T follicular helper cell (primary cell): ENCODE measurements around the gene CFTR.

Source experiments
- DNase-seq: peaks from one replicate; pipeline ENCODE4 v3.0.0-alpha.2; 2020; ENCODE audit warnings: low read depth

Gene CFTR

GRCh38 chr7:117652943-117653680 is 173.3 kb downstream of the CFTR start:
- no peak for DNase-seq

- DNase-seq: no peak
These were observed 175.0 kb downstream of the CFTR start for GRCh38 chr7:117654780-117655179.

- no peak for DNase-seq
These were observed 177.0 kb downstream of the CFTR start for GRCh38 chr7:117656806-117657205.

- no peak for DNase-seq
These were observed 179.7 kb downstream of the CFTR start for GRCh38 chr7:117659531-117660011.

GRCh38 chr7:117661328-117661727 is 181.5 kb downstream of the CFTR start:
- DNase-seq: no peak

GRCh38 chr7:117664047-117664446 is 184.2 kb downstream of the CFTR start:
- DNase-seq: no peak

GRCh38 chr7:117665368-117665767 is 185.5 kb downstream of the CFTR start:
- no peak for DNase-seq

- no peak for DNase-seq
These were observed 186.2 kb downstream of the CFTR start for GRCh38 chr7:117666031-117666430.

GRCh38 chr7:117666689-117667088 is 186.9 kb downstream of the CFTR start:
- no peak for DNase-seq

- DNase-seq: no peak
These were observed 187.6 kb downstream of the CFTR start for GRCh38 chr7:117667456-117667855.

- no peak for DNase-seq
These were observed 190.0 kb downstream of the CFTR start for GRCh38 chr7:117669818-117670217.

GRCh38 chr7:117672453-117672852 is 192.6 kb downstream of the CFTR start:
- no peak for DNase-seq

GRCh38 chr7:117673367-117673766 is 193.5 kb downstream of the CFTR start:
- DNase-seq: no peak

GRCh38 chr7:117673839-117674238 is 194.0 kb downstream of the CFTR start:
- DNase-seq: no peak

- DNase-seq: no peak
These were observed 194.8 kb downstream of the CFTR start for GRCh38 chr7:117674617-117675016.

GRCh38 chr7:117675497-117676435 is 195.9 kb downstream of the CFTR start:
- DNase-seq: no peak

GRCh38 chr7:117679120-117679519 is 199.3 kb downstream of the CFTR start:
- DNase-seq: no peak

- DNase-seq: no peak
These were observed 203.0 kb downstream of the CFTR start for GRCh38 chr7:117682681-117683385.

GRCh38 chr7:117683430-117684175 is 203.8 kb downstream of the CFTR start:
- no peak for DNase-seq

- no peak for DNase-seq
These were observed 206.0 kb downstream of the CFTR start for GRCh38 chr7:117685795-117686194.

- DNase-seq: no peak
These were observed 206.6 kb downstream of the CFTR start for GRCh38 chr7:117686311-117686935.
